Measurements from ENCODE around the gene KCNQ1OT1.

- TF ChIP-seq CTCF (IDR thresholded peaks at IDR 0.05) = no peak
- no peak for TF ChIP-seq POLR2A (IDR thresholded peaks at IDR 0.05)
These were observed 28.0 kb downstream of the KCNQ1OT1 start for GRCh38 chr11:2671748-2672147.
